Measurements from ENCODE around the gene TPD52L1. TPM values are rescaled to one million over a fixed set of nuclear protein-coding genes. Genes with fewer than 3 reads are reported as not detected.

Gene TPD52L1
- total and polyA plus RNA-seq, 10 donors, result 0.80 to 9.1 (median 3.9) TPM

DNA sequence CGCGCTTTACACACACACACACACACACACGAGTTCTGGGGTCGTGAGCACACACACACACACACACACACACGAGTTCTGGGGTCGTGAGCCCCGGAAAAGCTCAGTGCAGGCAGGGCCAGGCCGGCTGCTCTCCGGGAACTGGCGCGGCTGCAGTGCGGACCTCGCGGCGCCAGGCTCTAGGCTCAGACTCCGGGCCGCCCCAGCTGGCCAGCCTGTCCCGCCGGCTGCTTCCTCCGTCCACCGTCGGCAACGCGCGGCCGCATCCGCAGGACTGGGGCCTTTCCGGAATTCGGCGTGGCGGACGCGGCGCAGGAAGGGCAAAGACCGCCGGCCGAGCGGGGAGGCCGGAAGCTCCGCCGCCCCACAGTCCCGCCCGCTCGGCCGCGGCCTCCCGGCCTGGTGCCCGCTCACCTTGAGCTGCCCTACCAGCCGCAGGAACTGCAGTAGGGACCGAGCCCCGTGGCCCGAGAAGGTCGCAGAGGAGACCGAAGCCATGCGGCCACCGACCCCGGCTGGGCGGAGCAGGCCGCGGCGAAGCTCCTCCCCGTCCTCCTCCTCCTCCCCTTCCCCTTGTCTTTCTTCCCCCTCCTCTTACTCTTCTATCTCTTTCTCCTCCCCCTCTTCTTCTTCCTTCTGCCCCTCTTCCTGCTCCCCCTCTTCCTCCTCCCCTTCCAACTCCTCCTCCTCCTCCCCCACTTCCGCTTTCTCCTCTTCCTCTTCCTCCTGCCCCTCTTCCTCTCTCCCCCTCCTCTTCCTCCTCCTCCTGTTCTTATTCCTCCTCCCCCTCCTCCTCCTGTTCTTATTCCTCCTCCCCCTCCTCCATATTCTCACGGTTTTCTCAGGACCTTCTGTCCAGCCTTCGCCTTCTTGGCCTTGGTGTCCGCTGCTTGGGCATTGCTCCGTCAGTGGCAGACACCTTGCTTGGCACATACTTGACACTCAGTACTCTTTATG lies 148.1 kb downstream of the TPD52L1 start, which contains the start of gene HDDC2:
HDDC2 (minus strand) TSS at position 533 of the 957 bp plus-strand sequence; CDS start at position 498, 35 bp downstream.
- H3K27me3 ChIP-seq (replicated peaks in 1 of 7), result no peaks in the 10 kb centered on the region
- peak within 1 kb of the TSS; percentile 59 to 84 (median 62) for H3K4me3 ChIP-seq
- H3K4me1 ChIP-seq, result peaks cover 10 to 64% (median 25%) of the 10 kb centered on the region in 6 donors
- H3K36me3 ChIP-seq, result peaks cover 0 to 33% (median 8%) of the 10 kb centered on the region in 6 donors
- peaks cover 0 to 7% (median 0%) of the 10 kb centered on the region in 8 donors for H3K9me3 ChIP-seq
- intact Hi-C loops (cut with DNase I; ENCODE audit: low total_unique reads), result loop anchor here (10.0 kb wide), 1 partner anchor 673 kb away; no protein-coding TSS in a partner anchor
- WGBS, 5 donors, result 4 to 8% (median 5%) methylated on average over 32 to 67 of the region's 67 CpGs
- peak; percentile 94 for DNase-seq
- peak within 1 kb of the TSS; percentile 85 to 94 (median 90) for H3K27ac ChIP-seq
- no peak for TF ChIP-seq CTCF (IDR thresholded peaks at IDR 0.05 in 8 of 11, conservative IDR thresholded peaks at IDR 0.05 in 3 of 11)
- peak; percentile 85 to 89 (median 89) for TF ChIP-seq POLR2AphosphoS5 (IDR thresholded peaks at IDR 0.05)

DNA sequence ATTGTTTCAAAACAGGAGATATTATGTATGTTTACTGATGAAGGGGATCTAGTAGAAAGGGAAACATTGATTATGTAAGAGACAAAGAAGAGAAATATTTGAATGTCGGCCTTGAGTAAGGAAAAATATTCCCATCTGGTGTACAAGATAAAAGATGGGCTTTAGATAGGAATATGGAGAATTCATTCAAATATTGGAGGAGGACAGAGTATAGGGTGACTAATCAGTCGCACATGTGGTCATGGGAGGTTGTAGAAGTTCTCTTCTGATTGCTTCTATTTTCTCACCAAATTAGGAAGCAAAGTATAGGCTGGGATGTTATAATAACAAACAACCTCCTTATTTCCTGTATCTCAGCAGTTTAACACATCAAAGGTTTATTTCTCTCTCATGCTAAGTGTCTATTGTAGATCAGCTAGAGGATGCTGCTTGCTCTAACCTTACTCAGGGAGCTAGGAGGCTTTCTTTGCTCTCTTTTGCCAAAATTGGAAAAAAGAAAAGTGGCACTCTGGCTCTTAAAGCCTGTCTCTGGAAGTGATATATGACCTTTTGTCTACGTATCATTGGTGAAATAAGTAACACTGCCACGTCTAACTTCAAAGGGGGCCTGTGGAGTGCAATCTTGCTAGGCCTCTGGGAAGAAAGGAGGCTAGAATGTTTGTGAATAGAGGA lies 149.4 kb downstream of the TPD52L1 start:
- 72 to 78% (median 76%) methylated on average over 4 of the region's 4 CpGs for WGBS, 5 donors
- Histone ChIP-seq H3K27me3 (replicated peaks in 1 of 7) (no peaks in the 10 kb centered on the region), H3K27ac (peak overlapping the region in 7 of 8 donors; percentile 9 to 94 (median 91)), H3K36me3 (peaks cover 0 to 20% (median 5%) of the 10 kb centered on the region in 6 donors), H3K4me1 (peaks cover 10 to 57% (median 25%) of the 10 kb centered on the region in 6 donors), H3K9me3 (peaks cover 0 to 7% (median 0%) of the 10 kb centered on the region in 8 donors), H3K4me3 (no peak overlapping the region)
- TF ChIP-seq POLR2A (IDR thresholded peaks at IDR 0.05), result no peak
- no peak for TF ChIP-seq POLR2AphosphoS5 (IDR thresholded peaks at IDR 0.05)
- no peak for TF ChIP-seq CTCF (IDR thresholded peaks at IDR 0.05 in 8 of 11, conservative IDR thresholded peaks at IDR 0.05 in 3 of 11)
- intact Hi-C loops (cut with DNase I; ENCODE audit: low total_unique reads), result loop anchor here (10.0 kb wide), 1 partner anchor 672 kb away; no protein-coding TSS in a partner anchor
- DNase-seq, result no peak

DNA sequence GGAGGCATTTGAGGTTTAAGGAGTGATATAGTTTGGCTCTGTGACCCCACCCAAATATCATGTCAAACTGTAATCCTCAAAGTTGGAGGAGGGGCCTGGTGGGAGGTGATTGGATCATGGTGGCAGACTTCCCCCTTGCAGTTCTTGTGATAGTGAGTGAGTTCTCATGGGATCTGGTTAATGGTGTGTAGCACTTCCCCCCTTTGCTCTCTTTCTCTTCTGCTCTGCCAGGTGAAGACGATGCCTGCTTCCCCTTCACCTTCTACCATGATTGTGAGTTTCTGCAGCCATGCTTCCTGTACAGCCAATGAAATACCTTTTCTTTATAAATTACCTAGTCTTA lies 149.9 kb downstream of the TPD52L1 start:
- Histone ChIP-seq H3K27me3 (replicated peaks in 1 of 7) (no peaks in the 10 kb centered on the region), H3K4me1 (peaks cover 10 to 57% (median 23%) of the 10 kb centered on the region in 6 donors), H3K4me3 (no peak overlapping the region), H3K9me3 (peaks cover 0 to 7% (median 0%) of the 10 kb centered on the region in 8 donors), H3K36me3 (peaks cover 0 to 15% (median 3%) of the 10 kb centered on the region in 6 donors), H3K27ac (peak overlapping the region in 4 of 8 donors; percentile 88 to 93 (median 92))
- intact Hi-C loops (cut with DNase I; ENCODE audit: low total_unique reads), result loop anchor here (10.0 kb wide), 1 partner anchor 671 kb away; no protein-coding TSS in a partner anchor
- 33 to 54% (median 50%) methylated on average over 1 of the region's 1 CpG for WGBS, 5 donors
- TF ChIP-seq POLR2A (IDR thresholded peaks at IDR 0.05) (no peak), POLR2AphosphoS5 (IDR thresholded peaks at IDR 0.05) (no peak), CTCF (IDR thresholded peaks at IDR 0.05 in 8 of 11, conservative IDR thresholded peaks at IDR 0.05 in 3 of 11) (no peak)
- no peak for DNase-seq
